Urinary bladder (tissue), 4 donors: ENCODE results near the gene GNAI2. TPM values are rescaled to one million over a fixed set of nuclear protein-coding genes. Genes with fewer than 3 reads are reported as not detected.

Experiments used
- DNase-seq: peaks from one replicate; pipeline ENCODE4 v3.0.0-alpha.2; 2015; ENCODE audit errors: extremely low spot score
- H3K27ac ChIP-seq: one replicate; pipeline ENCODE4 v1.5.1; 2013; ENCODE audit warnings: low read depth, mild to moderate bottlenecking, moderate library complexity
- H3K36me3 ChIP-seq: one replicate; pipeline ENCODE4 v1.6.1; 2013; ENCODE audit warnings: mild to moderate bottlenecking, moderate library complexity; ENCODE audit not compliant: insufficient read depth
- H3K4me1 ChIP-seq: one replicate; pipeline ENCODE4 v1.6.1; 2013; ENCODE audit warnings: mild to moderate bottlenecking, moderate library complexity; ENCODE audit not compliant: insufficient read depth
- H3K4me3 ChIP-seq: one replicate; pipeline ENCODE4 v1.5.1; 2013; ENCODE audit warnings: low read depth, low read length
- WGBS: extraction: QIAGEN DNeasy Blood & Tissue Kit; methylation state at CpG from one replicate; pipeline ENCODE4 v1.1.7; 2013; 5-methylcytosine and 5-hydroxymethylcytosine counted together
- polyA plus RNA-seq: library from polyadenylated mRNA; stranded (reverse); fragments of 200-250 nt; gene quantifications from one replicate; pipeline ENCODE4 v1.2.3, GENCODE V29; 2013
- total RNA-seq: library from RNA; depleted of rRNA; stranded (reverse); fragments of >200 nt; gene quantifications from one replicate; pipeline ENCODE4 v1.2.3, GENCODE V29; 2014
- donor health status: healthy with polysubstance abuse.
- donor health status: healthy.

The GNAI2 gene
- total RNA-seq (96.3 TPM), polyA plus RNA-seq (263 TPM)

GRCh38 chr3:50235716-50236483 lies at the start of gene GNAI2:
Gene GNAI2 (plus strand): TSS chr3:50236204. CDS start chr3:50236336, 132 bp downstream.
- H3K36me3 ChIP-seq = no peaks in the 10 kb centered on the region
- H3K27ac ChIP-seq = peak within 1 kb of the TSS; percentile 98
- H3K4me1 ChIP-seq = no peaks in the 10 kb centered on the region
- peak; percentile 96 for DNase-seq
- WGBS = under 1% methylated on average over 75 of the region's 75 CpGs
- H3K4me3 ChIP-seq = peak within 1 kb of the TSS; percentile 86

GRCh38 chr3:50187750-50188149 lies 48.3 kb upstream of the GNAI2 start:
- H3K4me3 ChIP-seq = no peak overlapping the region
- no peaks in the 10 kb centered on the region for H3K4me1 ChIP-seq
- no peak overlapping the region for H3K27ac ChIP-seq
- no peak for DNase-seq
- 95% methylated on average over 19 of the region's 19 CpGs for WGBS
- H3K36me3 ChIP-seq = no peaks in the 10 kb centered on the region

GRCh38 chr3:50189274-50189673 lies 46.7 kb upstream of the GNAI2 start:
- Histone ChIP-seq H3K27ac (no peak overlapping the region), H3K4me3 (no peak overlapping the region), H3K4me1 (no peaks in the 10 kb centered on the region), H3K36me3 (no peaks in the 10 kb centered on the region)
- 13% methylated on average over 5 of the region's 5 CpGs for WGBS
- DNase-seq = peak; percentile 63

- Histone ChIP-seq H3K36me3 (no peaks in the 10 kb centered on the region), H3K4me1 (no peaks in the 10 kb centered on the region), H3K27ac (no peak overlapping the region), H3K4me3 (no peak overlapping the region)
- 89% methylated on average over 7 of the region's 7 CpGs for WGBS
- no peak for DNase-seq
Observed at GRCh38 chr3:50189989-50190388, 46.0 kb upstream of the GNAI2 start.

GRCh38 chr3:50190936-50191660 lies 44.9 kb upstream of the GNAI2 start, which contains the start of gene GNAT1:
Gene GNAT1 (plus strand): TSS chr3:50191610. CDS start chr3:50191726, 116 bp downstream.
- H3K36me3 ChIP-seq = no peaks in the 10 kb centered on the region
- no peak within 1 kb of the TSS for H3K4me3 ChIP-seq
- no peak for DNase-seq
- no peak within 1 kb of the TSS for H3K27ac ChIP-seq
- 74% methylated on average over 8 of the region's 8 CpGs for WGBS
- H3K4me1 ChIP-seq = no peaks in the 10 kb centered on the region

- no peak for DNase-seq
- no peaks in the 10 kb centered on the region for H3K36me3 ChIP-seq
- WGBS = 83% methylated on average over 8 of the region's 8 CpGs
- no peak overlapping the region for H3K27ac ChIP-seq
- H3K4me1 ChIP-seq = no peaks in the 10 kb centered on the region
- no peak overlapping the region for H3K4me3 ChIP-seq
Observed at GRCh38 chr3:50192124-50192523, 43.9 kb upstream of the GNAI2 start.

- peak; percentile 18 for DNase-seq
- no peaks in the 10 kb centered on the region for H3K36me3 ChIP-seq
- no peak overlapping the region for H3K4me3 ChIP-seq
- WGBS = 12% methylated on average over 21 of the region's 21 CpGs
- no peaks in the 10 kb centered on the region for H3K4me1 ChIP-seq
- H3K27ac ChIP-seq = no peak overlapping the region
Observed at GRCh38 chr3:50192689-50193141, 43.3 kb upstream of the GNAI2 start.

GRCh38 chr3:50193286-50193685 lies 42.7 kb upstream of the GNAI2 start:
- H3K27ac ChIP-seq = no peak overlapping the region
- no peak overlapping the region for H3K4me3 ChIP-seq
- DNase-seq = no peak
- no peaks in the 10 kb centered on the region for H3K36me3 ChIP-seq
- no peaks in the 10 kb centered on the region for H3K4me1 ChIP-seq
- 47% methylated on average over 36 of the region's 36 CpGs for WGBS

GRCh38 chr3:50193746-50194127 lies 42.3 kb upstream of the GNAI2 start:
- WGBS = 30% methylated on average over 34 of the region's 34 CpGs
- H3K4me3 ChIP-seq = no peak overlapping the region
- H3K36me3 ChIP-seq = no peaks in the 10 kb centered on the region
- no peak for DNase-seq
- no peak overlapping the region for H3K27ac ChIP-seq
- no peaks in the 10 kb centered on the region for H3K4me1 ChIP-seq

GRCh38 chr3:50194128-50194902 lies 41.7 kb upstream of the GNAI2 start:
- no peak overlapping the region for H3K27ac ChIP-seq
- DNase-seq = no peak
- WGBS = 9% methylated on average over 70 of the region's 70 CpGs
- H3K4me1 ChIP-seq = no peaks in the 10 kb centered on the region
- no peaks in the 10 kb centered on the region for H3K36me3 ChIP-seq
- H3K4me3 ChIP-seq = no peak overlapping the region

- H3K4me1 ChIP-seq = no peaks in the 10 kb centered on the region
- H3K27ac ChIP-seq = no peak overlapping the region
- DNase-seq = no peak
- H3K36me3 ChIP-seq = no peaks in the 10 kb centered on the region
- 59% methylated on average over 14 of the region's 14 CpGs for WGBS
- H3K4me3 ChIP-seq = no peak overlapping the region
Observed at GRCh38 chr3:50194903-50195500, 41.0 kb upstream of the GNAI2 start.

- no peak overlapping the region for H3K4me3 ChIP-seq
- 50% methylated on average over 4 of the region's 4 CpGs for WGBS
- no peak overlapping the region for H3K27ac ChIP-seq
Observed at GRCh38 chr3:50195501-50196252, 40.3 kb upstream of the GNAI2 start.

More at GRCh38 chr3:50195501-50196252, 40.3 kb upstream of the GNAI2 start:
- no peak for DNase-seq
- H3K36me3 ChIP-seq = no peaks in the 10 kb centered on the region
- H3K4me1 ChIP-seq = no peaks in the 10 kb centered on the region
